ENCODE data around the gene SLC12A7. TPM values are rescaled to one million over a fixed set of nuclear protein-coding genes. Genes with fewer than 3 reads are reported as not detected.
"Not testable (repeated sequence)": the region's sequence is repeated elsewhere in the genome, so short reads cannot be mapped to it uniquely, and the experiment has no call there.

SLC12A7 gene
- total RNA-seq, 4 donors from 2014 or later: 8.6 to 29.0 (median 21.5) TPM

DNA sequence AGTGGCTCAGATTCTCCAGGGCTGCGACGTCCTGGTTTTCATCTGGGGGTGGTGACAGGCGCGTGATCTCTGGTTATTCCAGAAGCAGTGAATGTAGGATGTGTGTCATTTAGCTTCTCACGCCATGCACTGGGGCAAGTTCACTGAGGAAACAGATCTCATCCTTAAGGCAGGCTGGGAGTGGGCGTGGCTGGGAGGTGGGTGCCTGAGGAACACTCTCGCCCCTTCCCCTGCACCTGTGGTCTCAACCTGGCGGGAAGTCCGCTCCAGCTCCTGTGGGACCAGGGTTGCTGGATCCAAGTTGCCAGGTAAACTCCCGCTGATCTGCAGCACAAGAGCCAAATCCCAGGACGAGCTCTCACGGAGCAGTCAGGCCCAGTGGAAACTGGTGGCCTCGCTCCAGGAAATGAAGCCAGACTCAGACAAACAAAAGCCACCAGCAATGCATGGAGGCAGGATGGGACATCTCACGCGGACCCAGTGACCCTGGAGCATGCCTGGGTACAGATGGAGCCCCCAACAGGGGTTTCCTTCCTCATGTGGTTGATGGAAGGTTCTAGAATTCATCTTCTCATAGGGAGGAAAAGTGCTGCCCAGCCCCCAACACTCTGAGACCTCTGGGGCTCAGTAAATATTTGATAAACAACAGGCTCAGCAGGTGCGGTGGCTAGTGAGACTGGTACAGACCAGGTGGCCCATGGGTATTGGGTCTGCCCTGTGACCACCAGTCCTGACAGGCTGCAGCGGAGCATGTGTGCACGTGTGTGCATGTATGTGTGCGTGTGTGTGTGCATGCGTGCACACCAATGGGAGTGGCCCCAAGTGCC, 16.3 kb upstream of the SLC12A7 start:
- H3K36me3 ChIP-seq: no peaks in the 10 kb centered on the region
- no peak overlapping the region for H3K4me3 ChIP-seq
- peaks cover 46% of the 10 kb centered on the region for H3K4me1 ChIP-seq
- no peak for DNase-seq (ENCODE audit: low spot score in 2 of 2)
- H3K9me3 ChIP-seq: no peaks in the 10 kb centered on the region
- peak overlapping the region; percentile 10 for H3K27ac ChIP-seq
- peaks cover 22% of the 10 kb centered on the region for H3K27me3 ChIP-seq
- WGBS: 50% methylated on average over 11 of the region's 20 CpGs
- TF ChIP-seq EP300 (IDR thresholded peaks at IDR 0.05): no peak
- no peak for TF ChIP-seq POLR2AphosphoS5 (IDR thresholded peaks at IDR 0.05)
- no peak for TF ChIP-seq POLR2A (IDR thresholded peaks at IDR 0.05)
- TF ChIP-seq, protein P1, sequence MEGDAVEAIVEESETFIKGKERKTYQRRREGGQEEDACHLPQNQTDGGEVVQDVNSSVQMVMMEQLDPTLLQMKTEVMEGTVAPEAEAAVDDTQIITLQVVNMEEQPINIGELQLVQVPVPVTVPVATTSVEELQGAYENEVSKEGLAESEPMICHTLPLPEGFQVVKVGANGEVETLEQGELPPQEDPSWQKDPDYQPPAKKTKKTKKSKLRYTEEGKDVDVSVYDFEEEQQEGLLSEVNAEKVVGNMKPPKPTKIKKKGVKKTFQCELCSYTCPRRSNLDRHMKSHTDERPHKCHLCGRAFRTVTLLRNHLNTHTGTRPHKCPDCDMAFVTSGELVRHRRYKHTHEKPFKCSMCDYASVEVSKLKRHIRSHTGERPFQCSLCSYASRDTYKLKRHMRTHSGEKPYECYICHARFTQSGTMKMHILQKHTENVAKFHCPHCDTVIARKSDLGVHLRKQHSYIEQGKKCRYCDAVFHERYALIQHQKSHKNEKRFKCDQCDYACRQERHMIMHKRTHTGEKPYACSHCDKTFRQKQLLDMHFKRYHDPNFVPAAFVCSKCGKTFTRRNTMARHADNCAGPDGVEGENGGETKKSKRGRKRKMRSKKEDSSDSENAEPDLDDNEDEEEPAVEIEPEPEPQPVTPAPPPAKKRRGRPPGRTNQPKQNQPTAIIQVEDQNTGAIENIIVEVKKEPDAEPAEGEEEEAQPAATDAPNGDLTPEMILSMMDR (IDR thresholded peaks at IDR 0.05): no peak

DNA sequence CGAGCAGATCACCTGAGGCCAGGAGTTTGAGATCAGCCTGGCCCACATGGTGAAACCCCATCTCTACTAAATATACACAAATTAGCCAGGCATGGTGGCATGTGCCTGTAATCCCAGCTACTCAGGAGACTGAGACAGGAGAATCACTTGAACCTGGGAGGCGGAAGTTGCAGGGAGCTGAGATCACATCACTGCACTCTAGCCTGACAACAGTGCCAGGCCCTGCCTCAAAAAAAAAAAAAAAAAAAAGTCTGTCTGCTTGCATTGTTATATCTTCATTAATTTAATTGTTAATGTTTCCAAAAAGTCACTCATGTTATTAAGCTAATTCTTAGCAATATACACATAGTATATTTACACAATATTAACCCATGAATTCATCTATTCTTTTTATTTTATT, 13.8 kb upstream of the SLC12A7 start:
- 90% methylated on average over 2 of the region's 2 CpGs for WGBS
- H3K27me3 ChIP-seq: peaks cover 20% of the 10 kb centered on the region
- H3K27ac ChIP-seq: not testable (repeated sequence)

GRCh38 chr5:1125030-1125357, 13.1 kb upstream of the SLC12A7 start:
- 25% methylated on average over 6 of the region's 6 CpGs for WGBS
- TF ChIP-seq POLR2AphosphoS5 (IDR thresholded peaks at IDR 0.05): no peak
- Histone ChIP-seq H3K36me3 (no peaks in the 10 kb centered on the region), H3K27ac (no peak overlapping the region), H3K27me3 (peaks cover 14% of the 10 kb centered on the region), H3K4me3 (no peak overlapping the region), H3K9me3 (no peaks in the 10 kb centered on the region), H3K4me1 (peaks cover 35% of the 10 kb centered on the region)
- no peak for DNase-seq (ENCODE audit: low spot score in 2 of 2)

More for the DNA sequence above, 13.8 kb upstream of the SLC12A7 start:
- peaks cover 41% of the 10 kb centered on the region for H3K4me1 ChIP-seq
- DNase-seq (ENCODE audit: low spot score in 2 of 2); H3K36me3 ChIP-seq; H3K4me3 ChIP-seq; H3K9me3 ChIP-seq: not testable (repeated sequence)

- DNase-seq (ENCODE audit: low spot score in 2 of 2): no peak
- Histone ChIP-seq H3K27me3 (peaks cover 14% of the 10 kb centered on the region), H3K4me3 (no peak overlapping the region), H3K4me1 (peaks cover 29% of the 10 kb centered on the region), H3K27ac (no peak overlapping the region), H3K36me3 (no peaks in the 10 kb centered on the region), H3K9me3 (no peaks in the 10 kb centered on the region)
- WGBS: 73% methylated on average over 27 of the region's 27 CpGs
- TF ChIP-seq EP300 (IDR thresholded peaks at IDR 0.05) (no peak), POLR2AphosphoS5 (IDR thresholded peaks at IDR 0.05) (no peak), POLR2A (IDR thresholded peaks at IDR 0.05) (no peak)
- TF ChIP-seq, protein P1 (IDR thresholded peaks at IDR 0.05): no peak
Measured at GRCh38 chr5:1124205-1125029, 12.6 kb upstream of the SLC12A7 start.

DNA sequence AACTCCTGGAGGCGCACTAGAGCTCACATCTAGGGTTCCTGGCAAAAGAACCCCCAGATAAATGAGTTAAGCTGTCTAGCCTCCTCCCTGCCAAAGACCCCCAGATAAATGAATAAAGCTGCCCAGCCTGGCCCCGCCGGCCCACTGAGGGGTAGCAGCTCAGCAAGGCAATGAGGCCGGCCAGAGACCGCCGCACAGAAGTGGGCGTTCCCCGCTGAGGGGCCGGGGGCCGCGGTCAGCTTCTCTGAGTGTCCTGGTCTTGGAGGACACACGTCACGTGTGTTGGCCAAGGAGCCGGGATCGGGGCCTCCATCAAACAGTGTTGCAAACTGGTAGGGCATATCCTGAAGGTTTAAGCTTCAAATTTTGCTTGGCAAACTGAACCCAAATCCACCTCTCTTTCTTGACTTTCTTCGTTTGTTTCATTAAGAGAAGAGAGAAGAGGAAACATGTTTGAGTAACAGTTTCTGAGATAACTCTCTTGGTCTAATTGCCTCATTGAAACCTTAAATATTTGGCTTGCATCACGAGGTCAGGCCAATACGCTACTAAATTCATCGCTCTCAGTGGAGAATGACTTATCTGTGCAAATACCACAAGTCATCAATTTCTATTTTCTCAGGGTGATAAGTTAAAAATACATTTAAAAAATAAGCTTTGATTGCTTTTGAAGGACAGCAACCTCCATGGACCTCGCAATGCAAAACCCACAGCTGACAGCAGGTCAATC, 11.7 kb upstream of the SLC12A7 start:
- Histone ChIP-seq H3K9me3 (no peaks in the 10 kb centered on the region), H3K4me3 (no peak overlapping the region), H3K36me3 (no peaks in the 10 kb centered on the region), H3K4me1 (peaks cover 31% of the 10 kb centered on the region), H3K27ac (no peak overlapping the region), H3K27me3 (peaks cover 6% of the 10 kb centered on the region)
- 80% methylated on average over 9 of the region's 20 CpGs for WGBS
- no peak for DNase-seq (ENCODE audit: low spot score in 2 of 2)
- no peak for TF ChIP-seq EP300 (IDR thresholded peaks at IDR 0.05)

GRCh38 chr5:1122511-1123294, 10.8 kb upstream of the SLC12A7 start:
- Histone ChIP-seq H3K4me3 (no peak overlapping the region), H3K36me3 (no peaks in the 10 kb centered on the region), H3K27me3 (peaks cover 4% of the 10 kb centered on the region), H3K9me3 (no peaks in the 10 kb centered on the region), H3K4me1 (peaks cover 31% of the 10 kb centered on the region), H3K27ac (no peak overlapping the region)
- WGBS: 87% methylated on average over 33 of the region's 34 CpGs
- TF ChIP-seq POLR2AphosphoS5 (IDR thresholded peaks at IDR 0.05) (no peak), POLR2A (IDR thresholded peaks at IDR 0.05) (no peak), EP300 (IDR thresholded peaks at IDR 0.05) (no peak)
- TF ChIP-seq, protein P1 (IDR thresholded peaks at IDR 0.05): no peak
- DNase-seq (ENCODE audit: low spot score in 2 of 2): no peak

All from suprapubic skin (tissue), 4 donors.